ENCODE results near the gene EHMT1.

The EHMT1 gene

GRCh38 chr9:137690930-137691645 lies 72.3 kb downstream of the EHMT1 start:
- in situ Hi-C loops (cut with MboI; ENCODE audit: low sequenced_read_pairs), result no loop called here

GRCh38 chr9:137691646-137692351 lies 73.0 kb downstream of the EHMT1 start:
- in situ Hi-C loops (cut with MboI; ENCODE audit: low sequenced_read_pairs), result no loop called here

- in situ Hi-C loops (cut with MboI; ENCODE audit: low sequenced_read_pairs), result no loop called here
Measured at GRCh38 chr9:137694236-137694959, 75.6 kb downstream of the EHMT1 start.

GRCh38 chr9:137694962-137695875 lies 76.4 kb downstream of the EHMT1 start:
- in situ Hi-C loops (cut with MboI; ENCODE audit: low sequenced_read_pairs), result no loop called here

- in situ Hi-C loops (cut with MboI; ENCODE audit: low sequenced_read_pairs), result no loop called here
Measured at GRCh38 chr9:137696136-137696925, 77.5 kb downstream of the EHMT1 start.

- in situ Hi-C loops (cut with MboI; ENCODE audit: low sequenced_read_pairs), result no loop called here
Measured at GRCh38 chr9:137697193-137697592, 78.4 kb downstream of the EHMT1 start.

- in situ Hi-C loops (cut with MboI; ENCODE audit: low sequenced_read_pairs), result no loop called here
Measured at GRCh38 chr9:137697832-137698231, 79.0 kb downstream of the EHMT1 start.

- in situ Hi-C loops (cut with MboI; ENCODE audit: low sequenced_read_pairs), result no loop called here
Measured at GRCh38 chr9:137700911-137701310, 82.1 kb downstream of the EHMT1 start.

GRCh38 chr9:137702615-137703379 lies 84.0 kb downstream of the EHMT1 start:
- in situ Hi-C loops (cut with MboI; ENCODE audit: low sequenced_read_pairs), result no loop called here

GRCh38 chr9:137703842-137704508 lies 85.2 kb downstream of the EHMT1 start:
- in situ Hi-C loops (cut with MboI; ENCODE audit: low sequenced_read_pairs), result no loop called here

GRCh38 chr9:137705443-137705863 lies 86.6 kb downstream of the EHMT1 start:
- in situ Hi-C loops (cut with MboI; ENCODE audit: low sequenced_read_pairs), result no loop called here

- in situ Hi-C loops (cut with MboI; ENCODE audit: low sequenced_read_pairs), result no loop called here
Measured at GRCh38 chr9:137705906-137706305, 87.1 kb downstream of the EHMT1 start.

- in situ Hi-C loops (cut with MboI; ENCODE audit: low sequenced_read_pairs), result no loop called here
Measured at GRCh38 chr9:137707361-137707760, 88.6 kb downstream of the EHMT1 start.

- in situ Hi-C loops (cut with MboI; ENCODE audit: low sequenced_read_pairs), result no loop called here
Measured at GRCh38 chr9:137708590-137709284, 89.9 kb downstream of the EHMT1 start.

- in situ Hi-C loops (cut with MboI; ENCODE audit: low sequenced_read_pairs), result no loop called here
Measured at GRCh38 chr9:137709411-137710101, 90.8 kb downstream of the EHMT1 start.

GRCh38 chr9:137710704-137711103 lies 91.9 kb downstream of the EHMT1 start:
- in situ Hi-C loops (cut with MboI; ENCODE audit: low sequenced_read_pairs), result no loop called here

GRCh38 chr9:137711678-137712105 lies 92.9 kb downstream of the EHMT1 start:
- in situ Hi-C loops (cut with MboI; ENCODE audit: low sequenced_read_pairs), result no loop called here

Measured in hTERT RPE-1 (cell line).